NCI-H345 (cell line): ENCODE results near the gene RASAL2.
"Not testable (repeated sequence)": the region's sequence is repeated elsewhere in the genome, so short reads cannot be mapped to it uniquely, and the experiment has no call there.

Experiments used
- DNase-seq: peaks from one replicate; lab custom pipeline; 2025; lab: John Stamatoyannopoulos, UW

RASAL2 gene

DNA sequence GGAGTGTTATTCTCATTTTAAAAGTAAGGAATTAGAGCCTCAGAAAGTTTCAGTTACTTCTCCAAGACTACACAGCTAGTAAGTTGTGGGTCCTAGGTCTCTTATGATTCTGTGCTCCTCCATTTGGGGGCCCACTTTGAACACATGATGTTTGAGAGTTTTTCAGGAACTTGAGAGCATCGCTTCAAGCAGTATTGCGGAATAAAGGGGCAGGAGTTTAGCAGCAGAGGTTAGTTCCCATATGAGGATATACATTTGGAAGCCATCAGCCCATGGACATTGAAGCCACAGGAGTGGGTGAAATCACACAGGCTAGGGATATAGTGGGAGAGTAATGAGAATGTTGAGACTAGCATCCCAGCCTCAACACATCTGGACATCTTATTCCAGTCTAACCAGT lies 143.2 kb downstream of the RASAL2 start:
- no peak for DNase-seq

DNA sequence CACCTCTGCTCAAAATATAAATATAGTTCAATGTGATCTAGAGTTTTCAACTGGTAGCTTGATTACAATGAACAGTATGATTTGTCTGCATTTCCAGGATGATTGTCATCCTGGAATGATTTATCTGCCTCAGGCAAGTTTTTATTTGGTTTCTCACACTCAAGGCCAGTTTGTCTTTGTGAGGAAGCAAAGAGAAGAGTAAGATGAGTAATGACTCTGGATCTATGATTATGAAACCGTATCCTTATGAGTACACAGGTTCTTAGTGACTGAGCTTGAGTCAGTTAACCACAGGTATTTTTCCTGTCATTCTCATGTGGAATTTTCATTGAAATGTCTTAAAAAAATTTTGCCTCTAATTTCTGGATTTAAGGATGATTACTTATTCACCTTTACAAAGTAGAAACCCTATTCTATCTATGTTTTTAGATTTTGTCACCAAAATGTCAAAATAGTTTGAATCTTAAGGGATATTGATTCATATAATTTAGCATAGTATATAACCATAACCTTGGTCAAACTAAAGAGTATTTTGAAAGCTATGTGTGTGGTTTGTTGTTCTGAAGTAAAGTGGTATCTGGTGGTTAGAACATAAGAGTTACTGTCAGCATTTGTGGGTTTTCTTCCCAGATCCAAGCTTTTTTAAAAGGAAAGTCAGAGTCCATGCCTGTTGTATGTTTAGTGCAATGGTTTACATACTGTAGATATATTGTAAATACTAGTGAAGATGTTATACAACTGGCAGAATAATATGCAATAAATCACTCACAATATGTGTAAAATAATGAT lies 145.0 kb downstream of the RASAL2 start:
- no peak for DNase-seq

DNA sequence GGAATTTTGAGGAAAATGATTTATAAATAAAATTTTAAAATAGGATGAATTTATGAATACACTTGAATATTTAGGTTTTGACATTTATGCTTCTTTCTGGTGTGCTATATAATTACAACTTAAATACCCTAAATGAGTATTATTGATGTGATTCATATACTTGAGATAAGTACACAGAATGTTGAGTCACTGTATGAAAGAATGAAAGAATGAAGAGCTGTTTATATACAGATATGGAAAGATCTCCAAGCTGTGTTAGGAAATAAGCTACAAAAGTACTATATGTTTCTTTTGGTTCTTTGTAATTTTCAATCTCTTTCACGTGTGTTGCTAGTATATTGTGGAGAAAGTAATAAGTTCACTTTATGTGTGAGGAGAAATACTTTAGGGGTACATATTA lies 147.2 kb downstream of the RASAL2 start:
- no peak for DNase-seq

DNA sequence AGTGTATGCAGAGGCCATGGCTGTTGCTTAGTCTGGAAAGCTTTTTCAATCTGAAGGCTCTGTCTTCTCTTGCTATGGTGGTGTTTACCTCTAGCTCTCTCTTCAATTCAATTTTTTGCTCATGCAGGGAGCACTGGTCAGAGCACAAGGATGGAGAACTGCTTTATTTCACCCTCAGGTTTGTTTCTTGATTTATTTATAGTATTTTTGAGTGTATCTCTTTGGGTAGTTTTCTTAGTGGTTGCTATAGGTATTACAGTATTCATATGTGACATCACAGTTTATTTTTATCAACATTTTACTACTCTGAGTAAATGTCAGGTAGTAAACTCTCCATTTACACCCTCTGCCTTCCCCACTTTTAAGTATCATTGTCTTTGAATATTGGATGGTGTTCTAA lies 147.9 kb downstream of the RASAL2 start:
- no peak for DNase-seq

DNA sequence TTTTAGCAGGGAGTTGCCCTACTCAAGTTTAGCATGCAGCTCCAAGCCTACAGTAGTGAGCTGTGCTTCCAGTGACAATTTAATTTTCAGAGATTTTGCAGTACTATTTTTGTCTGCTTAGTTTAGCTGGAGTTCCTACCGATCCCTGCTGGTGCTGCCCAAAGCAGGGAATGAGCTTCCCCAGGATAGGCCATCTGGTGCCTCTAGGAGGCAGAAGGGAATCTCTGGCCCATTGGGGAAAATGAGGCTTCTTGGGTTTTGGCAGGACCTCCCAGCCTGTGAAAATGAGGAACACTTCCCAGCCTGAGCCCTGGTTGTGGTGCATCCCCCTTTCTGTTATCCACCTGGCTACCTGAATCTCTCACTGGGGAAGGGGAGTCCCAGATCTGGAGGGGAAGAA lies 149.2 kb downstream of the RASAL2 start:
- no peak for DNase-seq

DNA sequence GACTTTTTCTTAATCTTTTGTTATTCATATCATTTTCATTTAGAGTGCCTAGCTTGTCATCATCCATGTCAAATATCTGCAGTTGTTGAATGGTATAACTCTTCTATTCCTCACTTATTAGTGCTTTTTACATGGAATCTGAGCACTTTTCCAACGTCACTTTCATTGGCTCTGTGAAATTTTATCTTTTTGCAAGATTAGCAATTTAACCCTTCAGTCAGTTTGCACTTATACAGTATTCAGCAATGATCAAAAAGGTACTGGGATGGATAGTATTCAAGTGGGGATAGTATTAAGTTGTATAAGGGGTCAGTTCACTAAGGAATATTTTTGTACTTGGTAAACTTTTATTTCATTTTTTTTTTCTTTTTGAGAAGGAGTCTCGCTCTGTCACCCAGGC lies 150.0 kb downstream of the RASAL2 start:
- no peak for DNase-seq

- DNase-seq: not testable (repeated sequence)
These were observed 154.4 kb downstream of the RASAL2 start for GRCh38 chr1:178248284-178248683.

- not testable (repeated sequence) for DNase-seq
These were observed 159.7 kb downstream of the RASAL2 start for GRCh38 chr1:178253581-178253980.

DNA sequence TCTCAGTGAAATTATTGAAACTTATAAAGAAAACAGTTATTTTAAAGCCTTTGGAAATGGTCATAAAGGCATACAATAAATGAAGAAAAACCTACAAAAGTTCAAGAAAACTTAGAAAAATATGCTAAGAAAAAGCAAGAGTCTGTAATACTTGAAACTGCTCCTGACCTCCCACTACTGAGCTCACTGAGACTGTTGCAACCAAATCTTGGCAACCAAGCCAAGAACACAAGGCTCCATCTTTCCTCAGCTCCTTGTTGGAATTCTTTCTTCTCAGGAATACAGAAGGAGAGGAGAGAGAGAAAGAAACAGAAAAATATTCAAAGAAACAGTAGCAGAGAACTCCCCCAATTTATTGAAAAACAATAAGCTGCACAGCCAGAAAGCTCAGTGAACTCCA lies 160.5 kb downstream of the RASAL2 start:
- no peak for DNase-seq

GRCh38 chr1:178258536-178258935 lies 164.6 kb downstream of the RASAL2 start:
- no peak for DNase-seq

DNA sequence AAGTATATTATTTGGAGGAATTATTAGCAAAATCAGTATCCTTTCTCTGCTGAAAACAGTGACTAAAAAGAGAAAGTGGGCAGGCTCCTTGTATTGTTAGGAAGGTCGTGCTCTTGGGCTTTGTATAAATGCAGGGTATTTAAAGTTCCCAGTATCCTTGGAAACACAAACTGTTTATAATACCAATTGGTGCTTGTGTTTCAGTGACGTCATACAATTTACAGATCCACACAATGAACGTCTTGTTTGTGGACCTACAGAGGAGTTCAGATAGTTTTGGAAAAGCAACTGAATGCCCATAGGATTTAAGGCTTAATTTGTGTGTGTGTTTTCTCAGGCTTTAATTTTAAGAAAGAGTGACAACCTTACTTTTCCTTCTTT lies 168.2 kb downstream of the RASAL2 start:
- no peak for DNase-seq

- no peak for DNase-seq
These were observed 169.4 kb downstream of the RASAL2 start for GRCh38 chr1:178263341-178263740.

- DNase-seq: no peak
These were observed 172.2 kb downstream of the RASAL2 start for GRCh38 chr1:178266113-178266512.

GRCh38 chr1:178266619-178267066 lies 172.7 kb downstream of the RASAL2 start:
- DNase-seq: no peak

- no peak for DNase-seq
These were observed 173.8 kb downstream of the RASAL2 start for GRCh38 chr1:178267646-178268094.

- no peak for DNase-seq
These were observed 177.6 kb downstream of the RASAL2 start for GRCh38 chr1:178271471-178271870.

DNA sequence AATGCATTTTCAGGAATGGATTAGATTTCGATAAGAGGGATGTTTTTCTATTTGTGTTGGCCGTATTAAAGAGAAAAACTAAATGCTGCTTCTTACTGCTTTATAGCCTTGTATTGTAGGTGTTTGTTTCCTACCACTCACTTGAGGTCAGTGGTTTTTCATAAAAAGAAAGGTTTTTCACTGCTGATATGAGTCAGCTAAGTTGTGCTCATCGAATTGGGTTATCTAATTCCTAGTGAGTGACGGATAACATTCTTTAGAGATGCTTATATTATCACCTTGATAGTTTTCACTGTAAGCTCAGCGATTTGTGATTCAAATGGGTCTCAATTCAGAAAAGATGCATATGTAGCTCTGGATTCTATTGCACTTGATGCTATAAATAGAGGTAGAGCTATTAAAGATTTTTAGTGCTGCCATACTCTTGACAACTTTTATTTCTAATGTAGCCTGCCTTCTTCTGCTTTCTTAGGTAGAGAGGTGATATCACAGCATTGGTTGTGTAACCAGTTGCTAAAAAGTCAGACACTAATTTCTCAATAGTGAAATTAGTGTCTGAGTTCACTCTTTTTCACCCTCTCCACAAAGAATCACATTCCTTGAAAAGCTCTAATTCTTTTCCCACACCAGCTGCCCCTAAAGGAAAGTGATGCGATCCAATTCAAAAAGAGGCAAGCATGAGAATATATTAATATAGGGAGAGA lies 180.0 kb downstream of the RASAL2 start:
- no peak for DNase-seq

DNA sequence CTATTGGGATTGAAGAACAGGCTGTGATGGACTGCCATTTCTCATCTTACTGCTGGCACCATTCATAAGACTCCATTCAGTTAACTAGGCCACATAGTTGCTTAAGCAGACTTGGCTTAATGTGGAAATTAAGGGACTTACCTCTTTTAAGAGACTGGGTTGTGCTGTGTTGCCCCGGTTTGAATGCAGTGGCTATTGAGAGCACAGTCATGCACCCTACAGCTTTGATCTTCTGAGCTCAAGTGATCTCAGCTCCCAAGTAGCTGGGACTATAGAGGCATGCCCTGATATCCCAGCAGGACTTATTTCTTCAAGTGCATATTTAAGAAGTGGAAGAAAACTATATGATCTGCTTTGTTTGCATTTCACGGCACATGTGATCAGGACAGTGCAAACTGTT lies 181.1 kb downstream of the RASAL2 start:
- DNase-seq: no peak

- DNase-seq: no peak
These were observed 181.6 kb downstream of the RASAL2 start for GRCh38 chr1:178275553-178275952.

GRCh38 chr1:178277793-178278530 lies 184.1 kb downstream of the RASAL2 start:
- DNase-seq: no peak

DNA sequence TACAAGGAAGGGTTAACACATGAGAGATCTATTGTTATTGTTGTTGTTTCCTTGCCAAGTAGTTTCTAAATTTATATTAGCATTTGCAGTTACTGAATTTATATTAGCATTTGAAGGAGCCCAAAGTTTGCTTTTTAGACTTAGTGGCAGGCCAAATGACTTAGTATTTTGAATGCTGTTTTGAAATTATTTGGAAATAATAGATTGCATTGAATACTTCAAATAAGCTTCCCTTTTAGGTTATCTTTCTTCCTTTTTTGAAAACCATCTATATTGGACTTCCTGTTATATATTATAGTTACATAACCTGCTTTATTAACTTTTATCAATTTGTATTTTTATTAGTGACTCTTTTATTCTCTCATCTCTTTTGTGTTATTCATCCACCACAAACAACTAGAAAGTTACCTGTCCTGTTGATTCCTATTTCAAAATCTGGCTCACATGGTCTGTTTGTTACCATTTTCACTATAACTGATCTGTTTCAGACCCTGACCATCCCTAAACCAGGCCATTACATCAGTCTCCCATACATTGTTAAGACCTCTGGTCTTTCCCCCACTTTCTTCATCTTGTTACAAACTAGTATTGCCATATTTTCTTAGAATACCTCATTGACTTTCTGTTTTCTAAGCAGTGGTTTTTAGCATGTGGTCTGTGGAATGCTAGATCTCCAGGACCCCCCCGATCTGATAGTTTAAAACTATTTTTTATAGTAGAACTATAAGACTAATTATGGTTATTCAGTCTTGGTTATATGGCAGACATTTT lies 185.2 kb downstream of the RASAL2 start:
- no peak for DNase-seq

GRCh38 chr1:178282949-178283367 lies 189.1 kb downstream of the RASAL2 start:
- DNase-seq: no peak
